ENCODE results near the gene ENGASE.

GRCh38 chr17:79035686-79036085 lies 38.9 kb upstream of the ENGASE start:
- TF ChIP-seq CTCF (IDR thresholded peaks at IDR 0.05) (no peak), EZH2 (IDR thresholded peaks at IDR 0.05; ENCODE audit: borderline replicate concordance, insufficient read depth, low read depth, low read length, poor library complexity, severe bottlenecking) (no peak)
